GM12872 (cell line): ENCODE data around the gene DIPK1B.

Source experiments
- CTCF ChIP-seq: IDR thresholded peaks from 3 replicates; pipeline ENCODE4 v1.5.1; 2011; ENCODE audit warnings: low read depth, mild to moderate bottlenecking, low read length, moderate library complexity; ENCODE audit not compliant: insufficient read depth

DIPK1B gene

GRCh38 chr9:136751814-136752213, 39.4 kb downstream of the DIPK1B start:
- TF ChIP-seq CTCF = no peak

- no peak for TF ChIP-seq CTCF
Measured at GRCh38 chr9:136753371-136754058, 41.1 kb downstream of the DIPK1B start.

- TF ChIP-seq CTCF = no peak
Measured at GRCh38 chr9:136754059-136754572, 41.7 kb downstream of the DIPK1B start.

- no peak for TF ChIP-seq CTCF
Measured at GRCh38 chr9:136754626-136755301, 42.4 kb downstream of the DIPK1B start.

- no peak for TF ChIP-seq CTCF
Measured at GRCh38 chr9:136756134-136756438, 43.7 kb downstream of the DIPK1B start.

GRCh38 chr9:136756836-136757235, 44.5 kb downstream of the DIPK1B start:
- no peak for TF ChIP-seq CTCF

- TF ChIP-seq CTCF = no peak
Measured at GRCh38 chr9:136757328-136757727, 45.0 kb downstream of the DIPK1B start.
